LoVo (cell line): ENCODE measurements around the gene ZNF488.
"Not testable (repeated sequence)": the region's sequence is repeated elsewhere in the genome, so short reads cannot be mapped to it uniquely, and the experiment has no call there.

Source experiments
- DNase-seq: peaks from one replicate; pipeline ENCODE4 v3.0.0-alpha.2; 2016; ENCODE audit warnings: low spot score

The ZNF488 gene

DNA sequence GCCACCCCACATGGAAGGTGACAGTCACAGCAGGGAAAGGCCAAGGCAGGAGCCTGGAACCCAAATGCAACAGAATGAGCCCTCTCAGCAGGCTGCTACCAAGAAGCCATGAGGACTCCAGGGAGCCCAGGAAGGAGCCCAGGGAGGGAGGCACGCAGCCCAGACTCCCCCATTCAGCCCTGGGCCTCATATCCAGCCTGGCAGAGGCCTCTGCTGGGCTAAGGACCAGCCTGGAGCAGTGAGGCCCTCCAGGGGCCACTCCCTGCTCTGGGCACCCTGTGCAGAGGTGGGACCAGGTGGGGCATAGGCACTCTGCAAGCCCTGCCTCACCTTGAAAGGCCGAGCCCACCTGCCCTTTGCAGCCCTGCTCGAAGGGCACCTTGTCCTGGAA, 25.8 kb upstream of the ZNF488 start:
- DNase-seq, result no peak

GRCh38 chr10:47409171-47409865, 25.2 kb upstream of the ZNF488 start:
- no peak for DNase-seq

DNA sequence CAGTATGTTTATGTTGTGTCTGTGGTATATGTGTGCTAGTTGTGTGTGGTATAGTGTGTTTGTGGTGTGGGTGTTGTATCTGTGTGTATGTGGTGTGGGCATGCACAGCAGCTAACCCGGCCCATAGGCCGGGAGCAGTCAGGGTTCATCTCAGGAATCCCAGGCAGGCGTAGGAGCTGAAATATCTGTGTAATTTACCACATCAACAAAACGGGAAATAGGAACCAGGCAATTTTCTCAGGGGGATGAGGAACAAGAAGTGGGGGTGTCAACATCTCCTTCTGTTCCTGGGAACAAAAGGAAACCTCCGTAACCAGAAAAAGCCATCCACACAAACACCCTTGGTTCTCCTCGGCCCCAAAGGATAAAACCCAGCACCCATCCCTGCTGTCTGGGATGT, 24.5 kb upstream of the ZNF488 start:
- no peak for DNase-seq

DNA sequence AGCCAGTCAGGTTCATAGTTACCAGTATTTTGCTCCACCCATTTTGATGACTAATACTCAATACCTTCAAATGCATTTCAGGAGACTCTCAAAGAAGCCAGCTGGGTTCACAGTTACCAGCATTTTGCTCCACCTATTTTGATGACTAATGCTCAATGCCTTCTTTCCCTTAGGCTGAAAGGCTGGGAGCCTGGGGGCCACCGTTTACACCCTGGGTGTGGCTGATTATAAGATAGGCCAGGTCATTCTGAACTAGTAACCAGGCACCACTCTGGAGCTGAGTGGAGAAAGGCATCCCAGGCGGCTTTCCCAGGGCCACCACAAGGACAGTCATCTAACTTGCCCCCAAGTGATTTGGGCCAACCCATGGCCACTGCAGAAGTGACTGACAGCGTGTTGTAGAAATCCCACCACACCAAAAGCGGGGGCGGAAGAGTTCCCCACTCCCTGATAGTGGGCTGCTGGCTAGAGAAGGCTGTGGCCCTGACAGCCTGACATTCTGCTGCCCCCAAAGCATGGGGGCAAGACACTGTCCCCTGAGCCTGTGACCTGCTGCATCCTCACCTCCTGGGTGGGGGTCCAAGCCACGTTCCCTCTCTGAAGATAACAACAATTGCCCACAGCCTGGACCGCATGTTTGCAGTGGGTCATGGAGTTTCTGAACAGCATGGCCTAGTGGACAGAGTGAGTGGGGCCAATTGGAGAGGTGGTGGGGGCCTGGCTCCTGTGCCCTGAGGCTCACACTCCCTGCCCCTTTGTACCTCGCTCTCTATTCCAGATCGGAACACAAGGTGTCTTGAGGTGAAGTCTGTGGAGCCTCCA, 23.0 kb upstream of the ZNF488 start:
- peak; percentile 97 for DNase-seq

DNA sequence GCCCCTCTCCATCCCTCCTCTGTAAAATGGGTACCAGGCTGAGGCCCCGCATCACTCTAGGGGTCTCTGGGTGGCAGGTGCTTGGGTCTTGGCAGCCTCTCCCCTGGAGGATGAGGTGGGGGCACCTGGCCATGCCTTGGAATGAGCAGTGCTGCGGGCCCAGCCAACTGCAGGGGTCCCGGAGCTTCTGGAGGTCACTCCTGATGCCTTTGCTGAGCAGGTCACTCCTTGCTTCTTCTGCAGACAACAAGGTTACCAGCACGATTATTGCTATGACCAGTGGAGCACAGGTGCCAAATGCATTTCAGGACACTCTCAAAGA, 22.4 kb upstream of the ZNF488 start:
- DNase-seq, result no peak

DNA sequence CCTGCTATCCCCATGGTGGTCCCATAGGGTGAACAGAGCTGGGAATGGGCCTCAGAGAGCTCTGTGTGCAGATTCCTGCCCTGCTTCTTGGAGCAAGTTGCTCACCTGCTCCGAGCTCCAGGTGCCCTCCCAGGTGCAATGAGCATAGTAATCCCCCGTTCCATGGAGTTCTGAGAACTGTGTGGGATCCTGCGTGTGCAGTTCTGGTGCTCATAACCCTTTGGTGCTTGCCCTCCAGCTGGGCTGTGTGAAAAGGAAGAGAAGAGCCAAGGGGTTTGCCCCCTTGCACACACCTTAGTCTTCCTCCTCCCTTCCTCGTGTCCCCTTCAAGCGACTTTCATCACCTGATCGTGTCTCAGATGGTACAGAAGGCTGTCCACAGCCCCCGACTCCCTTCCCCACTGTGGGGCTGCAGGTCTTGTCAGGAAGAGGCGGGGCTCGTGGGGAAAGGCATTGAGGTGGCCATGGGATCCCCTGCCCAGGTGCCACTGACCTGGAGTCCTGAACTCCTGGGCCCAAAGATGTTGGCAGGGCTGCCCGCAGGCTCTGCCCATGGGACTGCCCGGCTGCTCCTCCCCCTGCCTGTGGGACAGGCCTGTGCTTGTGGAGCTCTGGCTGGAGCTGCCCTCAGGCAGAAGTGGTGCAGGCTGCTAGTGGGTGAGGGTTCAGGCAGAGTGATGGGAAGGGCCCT, 21.9 kb upstream of the ZNF488 start:
- DNase-seq, result peak; percentile 25

- DNase-seq, result no peak
Observed at GRCh38 chr10:47404937-47405336, 20.8 kb upstream of the ZNF488 start.

DNA sequence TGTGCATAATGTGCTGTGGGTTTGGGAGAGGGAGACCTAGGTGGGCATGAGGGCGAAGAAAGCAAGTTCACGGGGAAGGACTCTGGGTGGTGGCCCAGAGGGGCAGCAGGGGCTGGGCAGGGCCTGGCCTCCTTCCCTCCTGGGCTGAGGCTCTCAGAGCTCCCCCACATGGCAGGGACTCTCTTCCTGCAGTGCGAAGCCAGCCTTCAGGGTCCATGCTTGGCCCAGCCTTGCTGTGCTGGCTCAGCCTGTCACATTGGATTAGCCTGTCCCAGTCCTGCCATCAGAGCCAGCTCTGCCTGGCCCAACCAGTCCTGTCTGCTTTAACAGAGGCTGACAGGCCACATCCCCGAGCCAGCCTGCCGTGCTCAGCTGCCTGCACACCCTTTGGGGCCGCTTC, 20.4 kb upstream of the ZNF488 start:
- no peak for DNase-seq

DNA sequence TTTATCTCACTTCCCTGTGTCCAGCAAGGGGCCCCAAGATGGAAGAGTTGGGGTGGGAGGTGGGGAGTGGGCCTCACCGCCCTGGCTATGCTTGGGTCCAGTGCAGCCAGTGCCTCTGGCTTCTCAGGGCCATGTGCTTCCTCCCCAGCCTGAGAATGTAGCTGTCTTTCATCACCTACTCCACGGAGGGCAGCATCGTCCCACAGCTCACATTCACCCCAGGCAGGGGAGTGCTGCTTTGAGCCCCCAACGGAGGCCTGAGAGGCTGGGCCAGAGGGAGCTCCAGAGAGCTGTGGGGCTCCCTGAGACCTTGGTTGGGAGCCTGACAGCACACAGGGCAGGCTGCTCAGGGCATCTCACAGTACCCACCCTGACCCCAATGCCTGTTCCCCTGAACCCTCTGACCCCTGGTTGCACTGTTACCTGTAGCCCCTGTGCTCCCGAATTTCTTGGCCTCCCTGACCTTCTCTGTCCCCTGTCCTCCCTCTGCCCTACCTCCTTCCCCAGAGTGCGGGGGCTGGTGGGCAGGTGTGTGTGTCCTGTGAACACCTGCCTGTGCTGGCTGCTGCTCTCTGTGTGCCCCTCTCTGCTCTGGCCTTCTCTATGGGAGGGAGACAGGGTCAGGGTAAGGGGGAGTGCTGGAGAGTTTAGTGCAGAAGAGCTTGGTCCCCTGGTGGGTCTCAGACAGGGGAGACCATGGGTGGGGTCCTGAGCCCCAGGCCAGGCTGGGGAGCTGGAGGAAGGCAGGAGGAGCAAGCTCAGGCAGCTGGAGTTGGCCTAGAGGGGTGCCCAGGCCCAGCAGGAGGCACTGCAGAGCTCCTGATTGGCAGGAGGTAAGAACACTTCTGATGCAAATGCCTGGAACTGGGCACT, 19.6 kb upstream of the ZNF488 start:
- DNase-seq, result no peak

- peak; percentile 85 for DNase-seq
Observed at GRCh38 chr10:47402641-47403301, 18.7 kb upstream of the ZNF488 start.

DNA sequence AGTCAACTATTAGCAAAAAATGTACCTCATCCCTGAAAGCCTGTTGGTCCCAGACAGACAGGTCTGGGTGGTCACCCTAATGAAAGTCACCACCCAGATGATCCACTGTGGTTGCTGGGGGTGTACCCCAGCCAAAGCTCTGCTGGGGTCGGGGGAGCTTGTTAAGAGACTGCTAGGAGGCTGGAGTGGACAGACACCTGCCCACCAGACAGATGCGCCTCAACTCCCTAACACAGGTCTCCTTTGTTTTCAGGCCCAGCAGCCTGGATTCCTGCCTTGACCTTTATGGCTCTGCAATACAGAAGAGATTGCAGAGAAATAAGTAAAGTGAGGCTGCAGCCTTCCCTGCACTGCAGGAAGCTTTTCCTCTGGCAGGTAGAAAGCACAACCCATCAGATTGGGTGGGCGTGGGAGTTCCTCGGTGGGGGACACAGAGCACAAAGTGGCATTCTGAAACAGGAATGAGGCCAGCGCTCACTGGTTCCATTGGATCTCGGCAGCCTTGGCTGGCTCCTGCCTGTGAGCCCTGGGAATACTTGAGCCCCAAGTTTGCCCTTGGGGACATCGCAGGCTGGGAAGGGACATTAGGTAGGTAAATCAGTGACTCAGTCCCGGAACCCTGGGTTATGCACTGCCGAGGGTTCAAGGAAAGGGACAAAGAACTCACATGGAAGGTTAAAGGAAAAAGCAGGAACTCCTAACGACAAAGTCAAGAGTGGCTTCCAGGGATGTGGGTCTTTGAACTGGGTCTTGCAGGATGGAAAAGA, 18.0 kb upstream of the ZNF488 start:
- no peak for DNase-seq

DNA sequence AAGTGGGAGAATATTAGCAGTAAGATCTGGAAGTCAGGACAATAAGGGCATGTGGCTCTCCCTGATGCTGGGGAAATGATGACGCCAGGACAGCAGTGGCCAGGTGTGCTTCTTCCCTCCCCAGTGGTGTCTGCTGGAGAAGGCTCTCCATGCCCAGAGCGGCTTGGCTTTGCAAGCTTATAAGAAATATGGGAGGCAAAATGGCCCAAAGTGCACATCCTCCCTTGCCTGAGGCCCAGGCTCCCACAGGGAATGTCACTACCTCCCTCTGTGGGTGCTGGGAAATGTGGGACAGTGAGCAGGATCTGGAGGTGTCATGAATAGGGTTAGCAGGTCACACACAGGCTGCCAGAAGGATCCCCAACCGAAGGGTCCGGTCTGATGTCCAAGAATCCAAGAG, 17.1 kb upstream of the ZNF488 start:
- DNase-seq, result no peak

GRCh38 chr10:47400786-47401185, 16.7 kb upstream of the ZNF488 start:
- DNase-seq, result no peak

DNA sequence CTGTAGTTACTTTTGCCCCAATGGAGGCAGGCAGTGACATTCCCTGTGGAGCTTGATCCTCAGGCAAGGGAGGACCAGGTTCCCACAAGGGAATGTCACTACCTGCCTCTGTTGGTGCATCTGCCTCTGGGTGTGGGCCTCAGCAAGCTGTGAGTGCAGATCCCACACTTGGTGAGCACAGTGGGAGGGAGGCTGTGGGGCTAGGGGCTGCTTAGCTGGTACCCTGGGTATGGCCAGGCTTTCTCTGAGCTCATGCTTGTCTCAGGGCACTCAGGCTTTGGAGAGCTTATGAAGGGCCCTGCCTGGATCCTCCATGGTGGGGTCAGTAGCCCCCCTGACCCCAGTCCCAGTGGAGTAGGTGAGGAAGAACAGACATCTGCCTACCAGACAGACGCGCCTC, 16.2 kb upstream of the ZNF488 start:
- DNase-seq, result no peak

DNA sequence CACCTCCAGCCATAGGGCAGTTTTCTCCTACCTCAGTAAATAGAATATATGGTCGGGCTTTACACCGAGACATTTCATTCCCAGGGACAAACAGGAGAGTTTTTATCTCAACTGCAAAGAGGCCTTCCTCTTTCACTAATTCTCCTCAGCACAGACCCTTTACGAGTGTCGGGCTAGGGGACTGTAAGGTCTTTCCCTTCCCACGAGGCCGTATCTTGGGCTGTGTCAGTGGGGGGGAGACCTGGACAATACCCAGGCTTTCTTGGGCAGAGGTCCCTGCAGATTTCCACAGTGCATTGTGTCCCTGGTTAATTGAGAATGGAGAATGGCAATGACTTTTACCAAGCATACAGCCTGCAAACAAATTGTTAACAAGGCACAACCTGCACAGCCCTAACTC, 13.2 kb upstream of the ZNF488 start:
- DNase-seq, result no peak

DNA sequence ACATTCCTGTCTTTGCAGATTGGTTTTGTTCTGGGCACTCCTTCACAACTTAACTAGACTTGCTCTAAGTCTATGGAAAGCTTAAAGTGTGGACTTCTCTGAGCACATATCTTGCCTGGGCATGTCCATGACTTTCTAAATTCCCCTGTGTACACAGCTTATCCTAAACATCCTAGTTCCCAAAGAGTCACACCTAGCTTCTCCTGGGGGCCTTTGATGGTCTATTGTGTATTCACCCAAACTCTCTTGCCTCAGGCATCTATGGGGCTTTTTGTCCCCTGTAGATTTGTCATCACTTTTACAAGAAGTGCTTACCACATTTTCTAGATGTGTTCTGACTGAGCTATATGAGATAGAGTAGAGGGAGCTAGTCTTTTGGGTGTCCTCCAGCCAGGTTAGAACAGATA, 12.2 kb upstream of the ZNF488 start:
- peak; percentile 68 for DNase-seq

GRCh38 chr10:47389619-47390018, 5.5 kb upstream of the ZNF488 start:
- no peak for DNase-seq

DNA sequence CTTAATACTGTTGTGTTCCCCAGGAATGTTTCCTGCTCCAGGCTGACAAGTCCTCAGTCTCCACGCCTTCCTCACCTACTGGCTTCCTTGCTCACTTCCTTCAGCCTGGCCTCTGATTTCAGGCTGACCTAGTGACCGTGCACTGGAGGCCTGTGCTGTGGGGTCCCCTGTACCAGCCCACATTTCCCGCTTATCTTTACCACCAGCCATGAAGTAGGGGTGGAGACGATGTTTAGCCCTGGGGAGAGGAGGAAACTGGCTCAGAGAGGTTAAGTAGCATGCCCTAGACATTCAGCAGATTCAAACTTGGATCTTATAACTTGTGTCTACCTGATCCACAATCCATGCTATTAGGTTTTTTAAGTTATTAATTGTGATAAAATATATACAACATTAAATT, 4.8 kb upstream of the ZNF488 start:
- DNase-seq, result no peak

GRCh38 chr10:47386104-47386503, 2.0 kb upstream of the ZNF488 start:
- DNase-seq, result not testable (repeated sequence)

DNA sequence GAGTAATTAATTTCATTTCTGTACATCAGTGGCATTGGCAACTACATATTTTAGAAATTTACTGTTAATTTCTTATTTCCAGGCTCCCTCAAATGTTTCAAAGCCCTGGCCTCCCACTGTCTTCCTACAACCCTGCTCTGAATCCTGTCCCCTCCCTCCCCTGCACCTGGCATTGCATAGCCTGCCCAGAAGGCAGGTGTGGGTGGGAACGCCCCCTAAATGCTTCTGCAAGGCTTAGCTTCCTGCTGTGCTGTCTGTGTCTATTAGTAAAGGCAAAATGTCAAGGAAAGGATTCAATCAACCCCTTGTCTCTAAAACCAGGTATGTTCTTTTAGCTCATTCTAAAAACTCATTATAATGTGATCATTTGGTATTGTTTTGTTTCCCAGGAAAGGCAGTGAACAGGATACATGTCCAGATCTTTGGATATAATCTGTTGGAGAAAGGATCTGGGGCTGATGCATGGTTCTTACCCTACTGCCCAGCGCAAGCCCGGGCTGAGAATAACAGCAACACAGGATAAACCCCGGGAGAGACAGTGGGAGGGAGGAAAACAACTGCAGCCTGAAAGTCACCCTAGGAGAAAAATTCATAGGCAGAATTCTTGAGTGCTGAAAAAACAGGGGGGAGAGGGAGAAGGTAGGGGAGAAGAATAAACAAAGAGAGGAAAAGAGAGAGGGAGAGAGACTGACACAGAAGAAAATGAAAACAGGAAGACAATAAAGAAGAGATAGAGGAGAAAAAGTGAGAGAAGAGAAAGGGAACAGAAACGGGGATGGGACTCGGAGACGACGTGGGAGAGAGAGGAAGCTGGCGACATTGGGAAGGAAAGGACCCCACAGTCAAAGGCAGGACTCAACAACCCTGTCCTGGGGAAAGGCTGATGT, 589 bp downstream of the ZNF488 start:
- no peak for DNase-seq
